ENCODE data around the gene NR0B2. TPM values are rescaled to one million over a fixed set of nuclear protein-coding genes. Genes with fewer than 3 reads are reported as not detected.

The NR0B2 gene
- total RNA-seq, 1 donor from 2014 or later: not detected

GRCh38 chr1:26861889-26862378, 51.8 kb downstream of the NR0B2 start:
- Histone ChIP-seq H3K27me3 (ENCODE audit: insufficient read depth, low read length) (no peaks in the 10 kb centered on the region), H3K4me2 (ENCODE audit: low read length) (no peak overlapping the region), H4K20me1 (ENCODE audit: insufficient read depth, low read length) (no peaks in the 10 kb centered on the region), H2AFZ (ENCODE audit: low read depth, low read length) (no peak overlapping the region), H3K9me3 (ENCODE audit: insufficient read depth, low read depth, low read length) (no peaks in the 10 kb centered on the region), H3K4me1 (ENCODE audit: insufficient read depth, low read length) (peaks cover 13% of the 10 kb centered on the region), H3K79me2 (ENCODE audit: insufficient read depth, low read length) (no peaks in the 10 kb centered on the region), H3K27ac (ENCODE audit: low read depth, low read length) (no peak overlapping the region), H3K36me3 (ENCODE audit: insufficient read depth, low read length) (no peaks in the 10 kb centered on the region), H3K9ac (ENCODE audit: low read length) (no peak overlapping the region), H3K4me3 (ENCODE audit: insufficient read depth, low read depth, low read length) (no peak overlapping the region)
- Mint-ChIP-seq H3K36me3 (ENCODE audit: low read depth, unreplicated experiment) (no peaks in the 10 kb centered on the region), H3K4me3 (ENCODE audit: unreplicated experiment) (no peak overlapping the region), H3K4me1 (ENCODE audit: low read depth, unreplicated experiment) (peaks cover 9% of the 10 kb centered on the region), H3K27ac (ENCODE audit: unreplicated experiment) (peak overlapping the region; percentile 20), H3K27me3 (ENCODE audit: low read depth, unreplicated experiment) (no peaks in the 10 kb centered on the region), H3K9me3 (ENCODE audit: unreplicated experiment) (peaks cover 3% of the 10 kb centered on the region)
- TF ChIP-seq EZH2 (IDR thresholded peaks at IDR 0.05; ENCODE audit: insufficient read depth, low read length) (no peak), CTCF (IDR thresholded peaks at IDR 0.05; ENCODE audit: insufficient read depth, low read depth, low read length) (no peak)
- FAIRE-seq: no peak
- DNase-seq (ENCODE audit: low read depth): no peak

Other genes with a start within 250 kb of the NR0B2 start
- gene ARID1A, start 218.0 kb downstream of the NR0B2 start, total RNA-seq: 72.3 and 85.1 TPM in 2 replicates
- 7.9 and 10.6 TPM in 2 replicates for gene PIGV, start 126.0 kb downstream of the NR0B2 start, total RNA-seq
- 22.3 and 22.6 TPM in 2 replicates for gene ZDHHC18, start 87.3 kb downstream of the NR0B2 start, total RNA-seq
- gene SFN, start 50.8 kb downstream of the NR0B2 start, total RNA-seq: 5.5 and 14.5 TPM in 2 replicates
- gene GPN2, start 23.7 kb downstream of the NR0B2 start, total RNA-seq: 24.5 and 25.5 TPM in 2 replicates
- gene GPATCH3, start 13.5 kb downstream of the NR0B2 start, total RNA-seq: 12.8 and 13.7 TPM in 2 replicates
- 70.2 and 71.6 TPM in 2 replicates for gene NUDC, start 7.8 kb upstream of the NR0B2 start, total RNA-seq
- 0.22 and 0.54 TPM in 2 replicates for gene KDF1, start 46.5 kb upstream of the NR0B2 start, total RNA-seq
- 16.4 and 19.2 TPM in 2 replicates for gene TRNP1, start 79.7 kb upstream of the NR0B2 start, total RNA-seq
- gene TENT5B, start 98.9 kb upstream of the NR0B2 start, total RNA-seq: 5.9 and 9.8 TPM in 2 replicates
- 49.3 and 55.0 TPM in 2 replicates for gene SLC9A1, start 241.2 kb upstream of the NR0B2 start, total RNA-seq

Measured in astrocyte (in vitro differentiated cells and primary cell).